KG1 (cell line): Measurements from ENCODE around the gene CEP128.

Experiments used
- DNase-seq: peaks from one replicate; lab custom pipeline; 2025; lab: John Stamatoyannopoulos, UW

Gene CEP128

DNA sequence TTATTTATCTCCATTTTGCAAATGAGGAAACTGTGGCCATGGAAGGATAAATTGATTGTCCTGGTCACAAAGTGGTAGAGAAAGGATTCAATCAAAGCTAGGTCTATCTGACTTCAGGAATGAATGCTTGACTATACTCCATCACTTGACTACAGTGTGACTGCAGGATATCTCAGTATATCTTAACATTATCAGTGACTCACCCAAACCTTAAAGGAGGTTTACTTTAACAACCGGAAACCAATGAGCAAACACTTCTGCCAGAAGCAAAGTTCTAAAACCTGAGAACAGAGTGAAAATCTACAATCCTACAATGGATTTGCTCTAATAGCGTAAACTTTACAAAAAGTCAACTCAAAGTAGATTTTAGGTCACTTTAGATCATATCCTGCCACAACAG is 277.0 kb downstream of the CEP128 start:
- no peak for DNase-seq

DNA sequence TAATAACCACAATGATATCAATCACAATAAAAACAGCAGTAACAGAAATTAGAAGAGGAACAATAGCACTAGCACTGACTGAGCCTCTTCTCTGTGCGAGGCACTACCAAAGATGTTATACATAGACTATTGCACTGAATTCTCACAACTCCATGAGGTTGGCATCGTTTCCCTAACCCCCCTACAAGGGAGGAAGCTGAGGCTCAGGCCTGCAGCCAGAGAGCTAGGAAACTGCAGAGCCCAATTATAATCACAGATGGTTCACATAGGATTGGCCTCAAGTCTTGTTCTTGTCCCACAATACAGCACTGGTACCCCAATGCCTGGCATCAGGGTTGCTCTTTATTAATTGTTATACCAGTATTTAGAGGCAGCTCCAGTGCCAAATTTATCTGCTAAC is 278.0 kb downstream of the CEP128 start:
- no peak for DNase-seq

DNA sequence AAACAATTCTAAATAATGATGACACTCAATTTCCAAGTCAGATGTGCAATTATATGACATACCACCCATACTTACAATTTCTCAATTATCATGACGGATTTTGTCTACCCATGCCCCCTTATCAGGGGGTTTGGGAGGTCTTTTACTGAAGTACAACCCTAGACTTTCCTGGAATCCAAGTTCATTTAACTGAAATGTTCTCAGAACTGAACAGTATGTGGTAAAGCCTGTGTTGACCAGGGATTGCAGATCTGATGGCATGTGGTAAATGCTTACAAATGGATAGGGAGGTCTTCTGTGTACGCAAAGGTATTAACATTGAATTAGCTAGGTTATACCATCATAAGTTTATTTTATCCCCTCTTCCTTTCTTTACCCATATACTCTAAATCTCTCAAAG is 281.8 kb downstream of the CEP128 start:
- DNase-seq: no peak

DNA sequence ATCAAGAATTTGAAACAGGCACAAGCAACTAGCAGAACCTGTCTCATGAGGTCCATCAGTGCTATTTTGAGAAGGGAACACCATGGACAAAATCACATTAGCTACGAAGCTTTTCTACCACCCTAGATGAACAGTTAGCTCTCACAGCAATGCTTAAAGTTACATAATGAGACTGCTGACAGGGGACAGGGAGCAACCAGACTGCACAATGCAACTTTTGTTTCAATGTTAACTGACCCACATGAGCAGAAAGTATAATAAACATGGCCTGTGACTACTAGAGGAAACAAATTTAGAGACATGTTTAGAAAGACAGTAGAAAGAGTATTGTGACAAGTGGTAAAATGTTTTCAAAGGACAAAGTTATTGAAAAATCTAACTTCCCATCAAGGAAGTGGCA is 282.8 kb downstream of the CEP128 start:
- no peak for DNase-seq

DNA sequence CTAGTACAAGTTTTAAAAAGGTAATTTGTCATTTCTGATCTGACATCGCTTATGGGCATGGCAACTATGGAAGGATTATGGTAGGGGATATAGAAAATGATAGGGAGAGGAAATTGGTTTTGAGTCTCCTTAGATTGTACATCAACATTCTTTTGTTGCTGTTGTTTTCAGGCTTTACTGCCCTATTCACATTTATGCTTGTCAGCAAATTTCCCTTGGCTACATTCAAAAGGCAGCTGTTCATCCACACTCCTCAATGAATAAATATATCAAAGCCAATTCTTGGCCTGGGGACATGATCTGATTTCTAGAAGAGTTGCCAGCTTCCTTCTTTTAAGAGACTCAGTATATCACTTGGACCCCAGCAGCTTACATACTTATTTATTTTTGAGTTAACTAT is 283.4 kb downstream of the CEP128 start:
- no peak for DNase-seq

DNA sequence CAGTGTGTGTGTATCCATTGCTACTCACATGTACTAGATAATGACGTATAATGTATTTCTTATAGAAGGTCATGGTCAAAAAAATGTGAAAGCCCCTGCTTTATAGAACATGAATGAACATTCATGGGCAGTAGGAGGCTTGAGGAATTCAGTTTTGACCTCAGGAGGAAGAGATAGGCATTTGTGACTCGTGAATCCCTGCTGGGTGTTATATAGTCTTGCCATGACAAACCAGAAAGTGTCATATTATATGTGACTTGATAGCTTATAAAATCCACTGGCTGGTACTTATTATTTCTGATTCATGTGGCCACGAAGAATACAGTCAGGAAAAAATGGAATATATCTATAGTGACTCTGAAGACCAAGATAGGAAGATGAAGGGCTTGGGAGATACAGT is 287.6 kb downstream of the CEP128 start:
- no peak for DNase-seq

DNA sequence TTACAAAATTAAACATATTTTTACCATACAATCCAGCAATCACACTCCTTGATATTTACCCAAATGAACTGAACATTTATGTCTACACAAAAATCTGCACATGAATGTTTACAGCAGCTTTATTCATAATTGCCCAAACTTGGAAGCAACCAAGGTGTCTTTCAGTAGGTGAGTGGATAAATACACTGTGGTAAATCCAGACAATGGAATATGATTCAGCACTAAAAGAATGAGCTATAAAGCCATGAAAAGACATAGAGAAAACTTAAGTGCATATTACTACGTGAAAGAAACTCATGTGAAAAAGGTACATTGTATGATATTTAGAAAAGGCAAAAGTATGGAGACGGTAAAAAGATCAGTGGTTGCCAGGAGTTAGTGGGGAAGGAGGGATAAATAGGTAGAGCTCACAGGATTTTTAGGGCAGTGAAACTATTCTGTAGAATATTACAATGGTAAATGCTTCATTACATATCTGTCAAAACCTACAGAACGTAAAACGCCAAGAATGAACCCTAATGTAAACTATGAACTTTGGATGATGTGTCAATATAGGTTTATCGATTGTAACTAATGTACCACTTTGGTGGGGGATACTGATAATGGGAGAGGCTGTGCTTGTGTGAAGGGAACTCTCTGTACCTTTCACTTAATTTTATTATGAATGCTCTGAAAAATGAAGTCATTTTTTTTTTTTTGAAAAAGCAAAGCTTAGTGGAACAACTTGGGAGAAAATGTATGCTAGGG is 295.7 kb downstream of the CEP128 start:
- DNase-seq: no peak

DNA sequence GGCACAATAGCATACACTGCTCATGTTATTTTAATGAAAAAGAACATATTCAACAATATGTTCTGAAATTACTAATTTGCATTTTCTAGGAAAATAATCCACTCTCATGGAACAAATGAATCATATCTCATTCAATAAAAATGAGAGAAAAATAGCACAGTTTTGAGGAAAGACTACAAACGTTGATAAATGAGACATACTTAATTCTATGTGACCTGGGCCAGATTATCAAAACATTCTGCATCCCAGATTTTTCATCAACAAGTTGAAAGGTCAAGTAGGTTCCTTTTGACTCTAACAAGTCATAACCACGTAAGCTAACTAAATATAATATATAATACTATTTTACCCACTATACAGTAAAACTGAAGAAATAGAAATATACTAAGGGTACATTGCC is 296.7 kb downstream of the CEP128 start:
- no peak for DNase-seq

DNA sequence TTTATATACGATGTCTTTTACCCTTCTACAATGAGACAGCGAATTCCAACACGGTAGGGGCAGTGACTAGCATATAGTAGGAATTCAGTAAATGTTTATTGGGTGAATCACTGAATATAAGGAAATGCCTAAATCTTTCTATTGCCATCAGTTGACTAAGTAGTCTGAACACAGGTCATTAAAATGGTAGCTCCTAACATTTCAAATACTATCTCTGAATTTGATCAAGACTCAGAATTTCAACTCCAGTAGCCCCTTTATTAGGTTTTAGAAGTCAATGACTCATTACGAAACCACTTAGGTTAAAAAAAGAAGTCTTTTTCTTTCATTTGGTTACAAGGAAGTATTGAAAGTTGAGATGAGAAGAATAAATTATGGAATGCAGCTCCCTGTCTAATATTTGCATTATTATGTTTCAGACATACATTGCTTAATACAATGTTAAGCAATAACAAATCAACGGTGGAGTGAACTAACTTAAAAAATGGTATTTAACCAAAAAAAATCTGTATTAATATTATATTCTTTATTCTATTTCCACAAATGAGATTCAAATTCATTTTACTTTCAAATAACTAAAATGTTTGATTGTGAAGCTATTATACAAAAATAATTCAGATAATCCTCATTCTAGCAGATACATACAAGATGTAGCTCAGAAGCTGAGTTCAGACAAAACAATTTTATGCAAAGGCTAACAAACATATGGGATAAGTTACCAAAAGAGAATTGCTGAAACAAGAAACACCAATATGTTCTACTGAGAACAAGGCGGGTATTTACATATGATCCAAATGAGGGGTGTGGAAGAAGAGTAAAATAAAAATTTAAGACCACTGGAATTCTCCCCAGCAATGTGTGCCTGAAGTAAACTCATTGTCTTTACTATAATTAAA is 302.7 kb downstream of the CEP128 start:
- DNase-seq: no peak

DNA sequence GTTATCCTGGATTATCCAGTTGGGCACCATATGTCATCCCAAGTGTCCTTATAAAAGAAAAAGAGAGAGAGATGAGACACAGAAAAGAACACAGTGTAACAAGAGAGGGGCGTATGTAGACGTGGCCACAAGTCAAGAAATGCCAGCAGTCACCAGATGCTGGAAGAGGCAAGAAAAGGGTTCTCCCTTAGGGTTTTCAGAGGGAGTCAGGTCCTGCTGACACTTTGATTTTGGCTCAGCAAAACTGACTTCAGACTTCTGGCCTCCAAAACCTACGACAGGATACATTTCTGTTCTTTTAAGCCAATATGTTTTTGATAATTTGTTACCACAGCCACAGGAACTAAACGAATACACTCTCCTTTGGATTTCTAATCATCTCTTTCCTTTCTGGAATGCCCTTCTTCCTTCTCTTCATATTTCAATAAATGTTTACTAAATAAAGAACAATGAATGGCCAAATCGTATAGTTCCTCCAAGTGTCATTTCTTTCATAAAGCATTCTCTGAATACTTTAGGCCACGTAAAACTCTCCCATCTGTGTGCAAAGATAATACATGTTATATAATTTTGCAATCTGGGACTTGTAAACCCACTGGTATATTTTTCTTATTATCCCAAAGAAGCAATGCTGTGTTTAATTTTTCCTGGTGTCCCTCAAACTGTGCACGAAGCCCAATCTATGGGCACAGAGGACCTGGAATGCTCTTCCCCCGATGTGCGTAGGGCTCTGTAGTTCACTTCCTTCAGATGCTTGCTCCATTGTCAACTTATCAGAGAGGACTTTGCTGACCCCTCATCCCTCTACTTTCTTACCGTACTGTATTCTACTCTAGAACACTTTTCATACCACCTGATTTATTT is 303.6 kb downstream of the CEP128 start:
- no peak for DNase-seq

DNA sequence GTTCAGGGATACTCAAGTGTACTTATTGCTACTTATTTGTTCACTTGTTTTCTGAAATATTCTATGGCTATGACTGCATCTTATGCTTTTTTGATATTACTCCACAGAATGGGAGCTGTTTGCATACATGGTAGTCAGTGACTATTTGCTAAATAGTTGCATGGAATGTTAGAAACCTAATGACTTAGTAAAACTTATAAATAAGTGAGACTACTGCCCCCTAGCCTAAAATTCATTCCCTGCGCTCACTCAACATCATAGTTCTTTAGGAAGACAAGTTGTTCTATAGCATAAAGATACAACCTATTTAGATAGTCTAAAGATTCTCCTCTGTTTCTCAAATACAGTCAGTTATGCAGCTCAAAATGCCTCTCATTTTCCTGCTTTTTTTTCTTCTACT is 305.5 kb downstream of the CEP128 start:
- DNase-seq: no peak

DNA sequence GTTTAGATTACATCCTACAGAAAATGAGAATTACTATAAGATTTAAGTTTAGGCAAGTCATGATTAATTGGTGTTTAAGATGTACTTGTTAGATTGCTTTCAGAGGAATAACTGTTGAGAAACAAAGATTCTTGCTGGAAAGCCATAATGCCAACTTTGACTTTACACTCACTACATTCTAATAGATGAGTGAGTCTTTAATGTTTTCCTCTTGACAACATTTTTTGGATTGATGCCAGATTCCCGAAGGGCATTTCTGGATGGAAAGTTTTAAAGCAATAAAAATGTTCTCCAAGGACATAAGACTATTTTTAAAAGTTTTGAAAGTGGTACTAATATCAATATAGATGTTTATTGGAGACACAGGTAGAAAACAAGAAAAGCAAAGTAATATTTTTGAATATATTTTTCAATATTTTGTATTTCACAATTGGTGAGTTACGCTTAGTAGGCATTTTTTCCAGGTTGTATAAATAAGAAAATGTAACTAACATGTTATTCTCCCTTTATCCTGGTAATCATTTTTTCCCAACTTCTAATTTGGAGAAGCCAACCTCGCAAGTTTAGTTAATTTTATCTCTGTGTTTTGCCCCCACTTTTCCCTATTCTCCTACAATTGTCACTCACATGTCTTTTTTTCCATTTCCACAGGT is 307.3 kb downstream of the CEP128 start:
- DNase-seq: no peak

DNA sequence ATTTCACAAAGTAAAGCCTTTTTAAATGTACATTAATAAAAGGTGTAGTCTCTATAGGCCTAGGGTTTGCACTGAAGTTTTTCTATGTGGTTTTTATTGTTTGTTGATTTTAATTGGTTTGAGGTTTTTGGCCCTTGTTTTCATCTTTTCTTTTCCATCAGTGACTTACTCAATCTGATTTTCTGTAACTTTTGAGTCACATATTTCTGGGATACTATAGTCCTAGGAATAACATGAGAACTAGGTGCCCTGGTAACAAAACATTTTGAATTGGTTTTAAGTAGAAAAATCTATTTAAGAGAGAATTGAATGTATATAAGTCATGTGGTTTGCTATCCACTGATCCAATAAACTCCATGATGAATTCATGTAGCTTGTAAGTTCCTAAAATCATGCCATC is 311.9 kb downstream of the CEP128 start:
- DNase-seq: no peak

DNA sequence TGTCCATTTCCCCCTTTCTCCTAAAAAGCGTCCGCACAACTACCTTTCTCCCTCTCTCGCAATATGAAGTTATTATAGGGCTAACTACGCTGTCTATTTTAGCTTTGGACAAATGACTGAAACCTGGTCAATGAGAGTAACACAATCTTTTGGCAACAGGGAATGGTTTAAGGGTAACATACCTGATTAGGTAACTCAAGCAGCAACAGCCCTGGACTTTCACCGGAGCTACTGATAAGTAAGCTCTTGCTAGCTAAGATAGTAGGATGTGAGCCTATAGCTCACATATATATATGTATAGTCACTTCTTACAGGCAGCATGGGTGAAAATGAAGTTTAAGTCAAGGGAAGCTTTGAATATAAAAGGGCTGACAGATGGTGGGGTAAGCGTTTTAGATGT is 313.0 kb downstream of the CEP128 start:
- no peak for DNase-seq

DNA sequence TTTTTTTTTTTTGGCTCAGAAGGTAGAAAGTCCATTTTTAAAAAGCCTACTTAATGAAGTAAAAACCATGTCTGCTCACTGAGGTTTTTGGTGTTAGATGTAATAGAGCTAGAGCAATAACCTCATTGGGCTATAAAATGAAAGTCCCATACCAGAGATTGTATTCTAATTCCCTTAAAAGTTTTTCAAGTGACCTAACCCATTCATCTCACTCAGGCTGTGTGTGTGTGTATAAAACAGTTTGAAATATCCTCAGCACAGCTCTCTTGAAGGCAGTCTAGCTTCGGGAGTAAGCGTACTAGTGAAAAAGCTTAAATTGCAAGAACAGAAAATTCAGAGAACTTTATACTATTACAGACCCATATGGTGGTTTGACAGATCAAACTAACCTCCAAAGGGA is 313.8 kb downstream of the CEP128 start:
- DNase-seq: no peak

DNA sequence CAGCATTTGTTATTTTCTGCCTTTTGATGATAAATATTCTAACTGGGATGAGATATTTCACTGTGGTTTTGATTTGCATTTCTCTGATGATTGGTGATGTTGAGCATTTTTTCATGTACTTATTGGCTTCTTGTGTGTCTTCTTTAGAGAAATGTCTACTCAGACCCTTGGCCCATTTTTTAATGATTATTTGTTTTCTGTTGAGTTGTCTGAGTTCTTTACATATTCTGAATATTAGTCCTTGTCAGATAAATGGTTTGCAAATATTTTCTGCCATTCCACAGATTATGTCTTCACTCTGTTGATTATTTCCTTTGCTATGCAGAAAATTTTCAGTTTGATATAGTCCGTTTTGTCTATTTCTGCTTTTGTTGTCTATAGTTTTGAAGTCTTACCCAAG is 317.0 kb downstream of the CEP128 start:
- DNase-seq: no peak

DNA sequence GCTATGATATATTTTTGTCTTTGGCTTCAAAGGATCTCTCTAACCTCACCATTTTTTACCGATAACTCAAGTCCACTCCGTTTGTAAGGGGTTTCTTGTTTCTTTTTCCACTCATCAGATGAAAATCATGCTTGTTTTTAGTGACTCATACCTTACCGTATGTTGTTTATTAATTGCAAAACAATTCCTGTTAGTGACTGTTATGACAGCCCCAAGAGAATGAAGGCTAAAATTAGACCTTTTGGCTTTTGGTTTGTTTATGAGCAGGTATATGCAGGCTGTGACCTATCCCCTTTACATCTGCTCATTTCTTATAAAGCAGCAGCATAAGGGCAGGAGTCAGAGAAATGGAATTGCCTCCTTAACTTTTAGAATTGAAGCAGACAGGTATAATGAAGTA is 319.8 kb downstream of the CEP128 start:
- no peak for DNase-seq

DNA sequence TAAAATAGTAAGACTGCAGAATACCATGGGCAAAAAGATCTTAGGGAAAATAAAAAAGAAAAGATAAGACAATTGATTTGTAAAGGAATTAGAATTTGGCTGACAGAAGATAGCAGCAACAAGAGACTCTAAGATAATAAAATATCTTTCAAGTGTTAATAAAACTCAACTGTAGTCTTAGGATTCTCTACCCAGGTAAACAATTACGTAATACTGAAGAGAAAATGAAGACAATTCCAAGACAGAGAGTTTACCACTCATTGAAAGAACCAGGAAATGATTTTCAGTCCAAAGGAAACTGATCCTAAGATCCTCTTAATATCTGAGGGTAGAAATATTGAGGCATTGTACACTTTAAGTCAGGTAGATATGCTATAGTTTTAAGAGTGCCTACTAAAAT is 321.1 kb downstream of the CEP128 start:
- DNase-seq: no peak

DNA sequence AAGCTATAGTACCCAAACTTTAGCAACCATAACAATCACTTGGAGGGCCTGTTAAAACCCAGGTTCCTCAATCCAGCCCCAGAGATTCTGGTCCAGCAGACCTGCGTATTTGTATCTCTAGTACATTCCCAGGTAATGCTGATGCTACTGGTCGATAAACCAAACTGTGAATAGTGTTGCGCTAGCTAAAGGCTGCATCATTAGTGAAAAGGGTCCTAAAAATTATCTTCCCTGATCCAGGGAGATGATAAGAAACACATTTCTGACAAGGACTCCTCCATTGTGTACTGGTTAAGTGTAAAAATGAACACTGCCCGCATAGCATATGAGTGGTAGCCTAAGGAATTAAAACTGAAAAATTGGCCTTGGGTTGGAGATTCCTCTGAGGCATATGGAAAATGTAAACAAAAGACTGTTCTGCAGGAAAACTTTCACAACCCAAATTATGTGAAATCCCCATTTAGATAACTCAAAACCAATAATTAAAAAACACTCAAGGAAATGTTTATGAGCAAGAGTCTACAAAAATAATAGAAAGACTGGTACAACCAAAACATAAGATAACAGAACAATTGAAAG is 322.7 kb downstream of the CEP128 start:
- no peak for DNase-seq

DNA sequence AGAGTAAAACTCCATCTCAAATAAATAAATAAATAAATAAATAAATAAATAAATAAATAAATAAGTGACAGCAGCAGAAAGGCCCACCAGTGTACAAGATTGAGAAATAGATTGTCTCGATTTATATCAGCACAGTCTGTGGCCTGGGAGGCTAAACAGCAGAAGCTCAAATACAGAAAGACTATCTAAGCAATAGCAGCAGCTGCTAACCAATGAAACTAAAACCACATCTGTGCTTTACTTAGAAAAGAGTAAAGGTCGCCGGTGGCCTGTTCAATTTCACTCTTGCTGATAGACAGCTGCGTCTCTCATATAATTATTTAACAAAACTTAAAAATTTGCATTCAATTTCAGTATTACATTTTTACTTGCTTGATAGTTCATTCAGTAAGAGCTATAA is 325.7 kb downstream of the CEP128 start:
- DNase-seq: no peak

DNA sequence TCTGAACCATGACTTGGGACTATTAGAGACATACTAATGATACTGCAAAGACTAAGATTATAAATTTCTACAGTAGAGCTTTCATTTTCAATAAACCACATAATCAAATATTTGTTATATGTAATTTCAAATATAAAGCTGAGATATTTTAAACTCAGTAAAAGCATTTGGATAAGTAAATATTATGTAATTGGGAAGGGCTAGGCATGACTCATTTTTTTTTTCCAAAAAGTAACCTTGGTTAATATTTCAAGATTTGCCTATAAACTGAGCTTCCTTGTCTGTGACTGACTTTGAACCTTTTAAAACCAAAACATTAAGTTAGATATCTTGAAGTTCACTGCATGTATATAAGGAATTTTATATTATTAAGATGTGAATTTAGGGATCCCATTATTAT is 332.5 kb downstream of the CEP128 start:
- DNase-seq: no peak

DNA sequence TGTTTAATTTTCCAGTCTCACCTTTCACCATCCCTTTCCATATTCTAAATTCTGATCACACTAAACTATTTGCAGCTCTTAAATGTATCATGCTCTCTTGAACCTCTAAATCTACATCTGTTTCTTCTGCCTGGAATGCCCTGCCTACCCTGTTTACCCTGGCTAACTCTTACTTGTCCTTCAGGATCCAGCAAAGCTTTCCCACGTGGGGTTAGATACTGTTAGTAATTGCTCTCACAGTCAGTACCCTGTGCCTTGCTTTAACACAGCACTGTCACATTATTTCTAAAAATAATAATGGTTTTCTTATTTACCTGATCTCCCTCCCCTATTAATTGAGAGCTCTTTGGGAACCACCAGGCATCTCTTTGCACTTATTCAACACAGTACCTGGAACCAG is 333.0 kb downstream of the CEP128 start:
- no peak for DNase-seq
